Measurements from ENCODE around the gene NELL1.

Gene NELL1

GRCh38 chr11:21415606-21416005, 746.2 kb downstream of the NELL1 start:
- Histone ChIP-seq H4K20me1 (ENCODE audit: insufficient read depth, low read length, poor library complexity, severe bottlenecking) (no peaks in the 10 kb centered on the region), H3K9ac (ENCODE audit: low read depth, low read length, poor library complexity, severe bottlenecking) (no peak overlapping the region), H3K9me2 (replicated peaks; ENCODE audit: low read depth, low read length) (no peaks in the 10 kb centered on the region), H3K79me2 (ENCODE audit: insufficient read depth, low read length) (no peaks in the 10 kb centered on the region), H3K9me3 (ENCODE audit: insufficient read depth, low read depth, low read length) (no peaks in the 10 kb centered on the region), H3K36me3 (ENCODE audit: insufficient read depth, low read length) (no peaks in the 10 kb centered on the region), H3K4me2 (ENCODE audit: low read depth, low read length, poor library complexity, severe bottlenecking) (no peak overlapping the region), H3K4me1 (ENCODE audit: insufficient read depth, low read length, poor library complexity, severe bottlenecking) (no peaks in the 10 kb centered on the region), H2AFZ (ENCODE audit: low read length) (no peak overlapping the region), H3F3A (ENCODE audit: low read depth) (no peaks in the 10 kb centered on the region), H3K4me3 (ENCODE audit: low read length, poor library complexity, severe bottlenecking) (no peak overlapping the region), H3K27me3 (ENCODE audit: insufficient read depth, low read length, poor library complexity, severe bottlenecking) (no peaks in the 10 kb centered on the region)
- TF ChIP-seq EZH2phosphoT487 (IDR thresholded peaks at IDR 0.05; ENCODE audit: borderline replicate concordance), result no peak
- TF ChIP-seq, protein P1, sequence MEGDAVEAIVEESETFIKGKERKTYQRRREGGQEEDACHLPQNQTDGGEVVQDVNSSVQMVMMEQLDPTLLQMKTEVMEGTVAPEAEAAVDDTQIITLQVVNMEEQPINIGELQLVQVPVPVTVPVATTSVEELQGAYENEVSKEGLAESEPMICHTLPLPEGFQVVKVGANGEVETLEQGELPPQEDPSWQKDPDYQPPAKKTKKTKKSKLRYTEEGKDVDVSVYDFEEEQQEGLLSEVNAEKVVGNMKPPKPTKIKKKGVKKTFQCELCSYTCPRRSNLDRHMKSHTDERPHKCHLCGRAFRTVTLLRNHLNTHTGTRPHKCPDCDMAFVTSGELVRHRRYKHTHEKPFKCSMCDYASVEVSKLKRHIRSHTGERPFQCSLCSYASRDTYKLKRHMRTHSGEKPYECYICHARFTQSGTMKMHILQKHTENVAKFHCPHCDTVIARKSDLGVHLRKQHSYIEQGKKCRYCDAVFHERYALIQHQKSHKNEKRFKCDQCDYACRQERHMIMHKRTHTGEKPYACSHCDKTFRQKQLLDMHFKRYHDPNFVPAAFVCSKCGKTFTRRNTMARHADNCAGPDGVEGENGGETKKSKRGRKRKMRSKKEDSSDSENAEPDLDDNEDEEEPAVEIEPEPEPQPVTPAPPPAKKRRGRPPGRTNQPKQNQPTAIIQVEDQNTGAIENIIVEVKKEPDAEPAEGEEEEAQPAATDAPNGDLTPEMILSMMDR (conservative IDR thresholded peaks at IDR 0.05; ENCODE audit: low read length), result no peak

DNA sequence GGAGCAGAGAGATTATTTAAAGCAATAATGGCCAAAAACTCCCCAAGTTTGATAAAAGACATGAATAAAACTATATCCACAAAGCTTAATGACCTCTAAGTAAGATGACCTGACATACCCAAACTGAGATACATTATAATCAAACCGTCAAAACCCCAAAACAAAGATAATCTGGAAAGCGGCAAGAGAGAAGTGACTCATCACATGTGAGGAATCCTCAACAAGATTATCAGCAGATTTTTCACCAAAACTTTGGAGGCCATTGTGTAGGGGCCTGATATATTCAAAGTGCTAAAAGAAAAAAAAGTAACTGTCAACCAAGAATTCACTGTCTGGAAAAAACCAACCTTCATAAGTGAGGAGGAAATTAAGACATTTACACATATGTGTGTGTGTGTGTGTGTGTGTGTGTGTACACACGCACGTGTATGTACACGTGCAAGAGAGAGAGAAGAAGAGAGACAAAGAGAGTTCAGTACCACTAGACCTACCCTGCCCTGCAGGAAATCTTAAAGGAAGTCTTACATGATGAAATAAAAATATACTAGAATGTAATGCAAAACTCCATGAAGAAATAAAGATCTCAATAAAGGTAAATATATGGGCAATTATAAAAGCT, 752.4 kb downstream of the NELL1 start:
- Histone ChIP-seq H3K4me1 (ENCODE audit: insufficient read depth, low read length, poor library complexity, severe bottlenecking) (no peaks in the 10 kb centered on the region), H3K9ac (ENCODE audit: low read depth, low read length, poor library complexity, severe bottlenecking) (no peak overlapping the region), H3K9me3 (ENCODE audit: insufficient read depth, low read depth, low read length) (no peaks in the 10 kb centered on the region), H3K4me3 (ENCODE audit: low read length, poor library complexity, severe bottlenecking) (no peak overlapping the region), H3K9me2 (replicated peaks; ENCODE audit: low read depth, low read length) (no peaks in the 10 kb centered on the region), H2AFZ (ENCODE audit: low read length) (no peak overlapping the region), H3K79me2 (ENCODE audit: insufficient read depth, low read length) (no peaks in the 10 kb centered on the region), H3F3A (ENCODE audit: low read depth) (no peaks in the 10 kb centered on the region), H4K20me1 (ENCODE audit: insufficient read depth, low read length, poor library complexity, severe bottlenecking) (no peaks in the 10 kb centered on the region), H3K4me2 (ENCODE audit: low read depth, low read length, poor library complexity, severe bottlenecking) (no peak overlapping the region), H3K36me3 (ENCODE audit: insufficient read depth, low read length) (no peaks in the 10 kb centered on the region), H3K27me3 (ENCODE audit: insufficient read depth, low read length, poor library complexity, severe bottlenecking) (no peaks in the 10 kb centered on the region)
- TF ChIP-seq, protein P1 (conservative IDR thresholded peaks at IDR 0.05; ENCODE audit: low read length), result no peak
- no peak for TF ChIP-seq EZH2phosphoT487 (IDR thresholded peaks at IDR 0.05; ENCODE audit: borderline replicate concordance)

GRCh38 chr11:21426931-21427330, 757.5 kb downstream of the NELL1 start:
- no peak overlapping the region for H3K4me2 ChIP-seq (ENCODE audit: low read depth, low read length, poor library complexity, severe bottlenecking)
- no peaks in the 10 kb centered on the region for H3K9me3 ChIP-seq (ENCODE audit: insufficient read depth, low read depth, low read length)
- no peaks in the 10 kb centered on the region for H3K79me2 ChIP-seq (ENCODE audit: insufficient read depth, low read length)
- 0 out of 2 replicates have a peak, but pooled peaks cover 4% of the 10 kb centered on the region for H3K9me2 ChIP-seq (replicated peaks; ENCODE audit: low read depth, low read length)
- no peak for TF ChIP-seq EZH2phosphoT487 (IDR thresholded peaks at IDR 0.05; ENCODE audit: borderline replicate concordance)
- TF ChIP-seq, protein P1 (conservative IDR thresholded peaks at IDR 0.05; ENCODE audit: low read length), result no peak
- H3K4me1 ChIP-seq (ENCODE audit: insufficient read depth, low read length, poor library complexity, severe bottlenecking), result no peaks in the 10 kb centered on the region
- H3K36me3 ChIP-seq (ENCODE audit: insufficient read depth, low read length), result no peaks in the 10 kb centered on the region
- H3K4me3 ChIP-seq (ENCODE audit: low read length, poor library complexity, severe bottlenecking), result no peak overlapping the region
- no peaks in the 10 kb centered on the region for H4K20me1 ChIP-seq (ENCODE audit: insufficient read depth, low read length, poor library complexity, severe bottlenecking)
- no peak overlapping the region for H3K9ac ChIP-seq (ENCODE audit: low read depth, low read length, poor library complexity, severe bottlenecking)
- no peaks in the 10 kb centered on the region for H3F3A ChIP-seq (ENCODE audit: low read depth)
- no peak overlapping the region for H2AFZ ChIP-seq (ENCODE audit: low read length)
- H3K27me3 ChIP-seq (ENCODE audit: insufficient read depth, low read length, poor library complexity, severe bottlenecking), result no peaks in the 10 kb centered on the region
